NCI-H1417 treated with DMSO at 0.1 percent for 48 hours (cell line): ENCODE measurements around the gene CLIP4.

Experiments
- DNase-seq: peaks from one replicate; lab custom pipeline; 2025; lab: John Stamatoyannopoulos, UW

Gene CLIP4

GRCh38 chr2:29189052-29189451 is 73.8 kb downstream of the CLIP4 start:
- no peak for DNase-seq

- no peak for DNase-seq
Observed at GRCh38 chr2:29191817-29192216, 76.6 kb downstream of the CLIP4 start.

GRCh38 chr2:29192526-29192925 is 77.3 kb downstream of the CLIP4 start:
- no peak for DNase-seq

- DNase-seq, result no peak
Observed at GRCh38 chr2:29193111-29193510, 77.9 kb downstream of the CLIP4 start.

GRCh38 chr2:29193681-29194080 is 78.5 kb downstream of the CLIP4 start:
- DNase-seq, result no peak

- no peak for DNase-seq
Observed at GRCh38 chr2:29195796-29196195, 80.6 kb downstream of the CLIP4 start.

- DNase-seq, result no peak
Observed at GRCh38 chr2:29196792-29197788, 81.9 kb downstream of the CLIP4 start.

GRCh38 chr2:29201979-29202378 is 86.8 kb downstream of the CLIP4 start:
- no peak for DNase-seq

GRCh38 chr2:29202819-29203495 is 87.7 kb downstream of the CLIP4 start:
- DNase-seq, result no peak

- DNase-seq, result no peak
Observed at GRCh38 chr2:29206941-29207340, 91.7 kb downstream of the CLIP4 start.

- DNase-seq, result no peak
Observed at GRCh38 chr2:29207352-29208148, 92.3 kb downstream of the CLIP4 start.

GRCh38 chr2:29209551-29209950 is 94.3 kb downstream of the CLIP4 start:
- no peak for DNase-seq

- DNase-seq, result no peak
Observed at GRCh38 chr2:29212009-29212408, 96.8 kb downstream of the CLIP4 start.

GRCh38 chr2:29213888-29214291 is 98.7 kb downstream of the CLIP4 start:
- DNase-seq, result no peak

GRCh38 chr2:29215073-29215472 is 99.9 kb downstream of the CLIP4 start:
- DNase-seq, result no peak

GRCh38 chr2:29215739-29216608 is 100.8 kb downstream of the CLIP4 start:
- DNase-seq, result no peak

- DNase-seq, result no peak
Observed at GRCh38 chr2:29216609-29216909, 101.3 kb downstream of the CLIP4 start.

GRCh38 chr2:29218071-29218470 is 102.9 kb downstream of the CLIP4 start:
- DNase-seq, result no peak

GRCh38 chr2:29218550-29219125 is 103.4 kb downstream of the CLIP4 start:
- DNase-seq, result no peak

- no peak for DNase-seq
Observed at GRCh38 chr2:29219374-29219773, 104.2 kb downstream of the CLIP4 start.
